Fibroblast of skin of left quadriceps (primary cell): ENCODE results near the gene BAIAP2L1.
"Not testable (repeated sequence)": the region's sequence is repeated elsewhere in the genome, so short reads cannot be mapped to it uniquely, and the experiment has no call there.

Experiments used
- DNase-seq, 2 experiments: peaks; one replicate each; pipeline ENCODE4 v3.0.0-alpha.2; 2013; ENCODE audit warnings: low read depth in 2 of 2

BAIAP2L1 gene

GRCh38 chr7:98322331-98323270 is 78.3 kb downstream of the BAIAP2L1 start:
- DNase-seq, result no peak

GRCh38 chr7:98321301-98321700 is 79.6 kb downstream of the BAIAP2L1 start:
- DNase-seq, result no peak

GRCh38 chr7:98319176-98319575 is 81.7 kb downstream of the BAIAP2L1 start:
- no peak for DNase-seq

- DNase-seq, result no peak
These were observed 83.4 kb downstream of the BAIAP2L1 start for GRCh38 chr7:98317366-98318040.

- DNase-seq, result not testable (repeated sequence)
These were observed 84.8 kb downstream of the BAIAP2L1 start for GRCh38 chr7:98315994-98316527.

GRCh38 chr7:98315318-98315993 is 85.4 kb downstream of the BAIAP2L1 start:
- DNase-seq, result no peak

GRCh38 chr7:98314469-98314868 is 86.4 kb downstream of the BAIAP2L1 start:
- no peak for DNase-seq

- no peak for DNase-seq
These were observed 88.7 kb downstream of the BAIAP2L1 start for GRCh38 chr7:98312201-98312600.

GRCh38 chr7:98309566-98309965 is 91.3 kb downstream of the BAIAP2L1 start:
- no peak for DNase-seq

GRCh38 chr7:98307971-98308466 is 92.9 kb downstream of the BAIAP2L1 start:
- DNase-seq, result no peak

- no peak for DNase-seq
These were observed 94.8 kb downstream of the BAIAP2L1 start for GRCh38 chr7:98305951-98306535.

- no peak for DNase-seq
These were observed 97.0 kb downstream of the BAIAP2L1 start for GRCh38 chr7:98303906-98304305.

- DNase-seq, result no peak
These were observed 97.6 kb downstream of the BAIAP2L1 start for GRCh38 chr7:98303176-98303865.

GRCh38 chr7:98301693-98302470 is 99.0 kb downstream of the BAIAP2L1 start:
- no peak for DNase-seq

GRCh38 chr7:98300595-98301372 is 100.1 kb downstream of the BAIAP2L1 start:
- DNase-seq, result no peak

- no peak for DNase-seq
These were observed 103.1 kb downstream of the BAIAP2L1 start for GRCh38 chr7:98297626-98298286.

GRCh38 chr7:98296833-98297232 is 104.1 kb downstream of the BAIAP2L1 start:
- no peak for DNase-seq

GRCh38 chr7:98295467-98296192 is 105.3 kb downstream of the BAIAP2L1 start:
- no peak for DNase-seq
